SK-N-SH (cell line): ENCODE results near the gene MLIP. TPM values are rescaled to one million over a fixed set of nuclear protein-coding genes. Genes with fewer than 3 reads are reported as not detected.

Experiments used
- CTCF ChIA-PET: fragments of 300-600, 350-600 bp; formaldehyde crosslinking; extraction: SDS; loops from one replicate; lab custom pipeline; 2021; lab: Yijun Ruan, JAX
- POLR2A ChIA-PET: fragments of 350-600 bp; sonication (Branson Sonifier 250); formaldehyde crosslinking; extraction: SDS; loops from one replicate; lab custom pipeline; 2020; ENCODE audit warnings: antibody characterized with exemption, inconsistent platforms; lab: Yijun Ruan, JAX
- DNase-seq: peaks from one replicate; pipeline ENCODE4 v3.0.0; 2012
- H2AFZ ChIP-seq: fragments of 200-600 bp; sonication (generic); 2 replicates; pipeline ENCODE4 v1.8.1; 2016; ENCODE audit warnings: antibody characterized with exemption, mild to moderate bottlenecking, low read depth
- H3F3A ChIP-seq: fragments of 200-600 bp; sonication (generic); replicated peaks from 2 replicates; pipeline ENCODE3; 2016; ENCODE audit warnings: antibody characterized with exemption, mild to moderate bottlenecking; ENCODE audit not compliant: insufficient read depth
- H3K27ac ChIP-seq, 2 experiments: fragments of 200-500 bp in 1 of 2; fragments of 200-600 bp in 1 of 2; sonication (Bioruptor generic) in 1 of 2; sonication (generic), shearing (Covaris generic) in 1 of 2; 2 replicates each; pipeline versions ENCODE4 v1.5.1 to v1.6.1; 2014 to 2016; ENCODE audit warnings: low read depth in 2 of 2, inconsistent platforms in 1 of 2, low read length in 1 of 2, mild to moderate bottlenecking in 1 of 2, mixed read lengths in 1 of 2
- H3K27me3 ChIP-seq: fragments of 200-600 bp; sonication (generic), shearing (Covaris generic); 2 replicates; pipeline ENCODE4 v1.6.1; 2016; ENCODE audit warnings: mixed run types; ENCODE audit not compliant: insufficient read depth
- H3K36me3 ChIP-seq, 2 experiments: fragments of 200-500 bp in 1 of 2; fragments of 200-600 bp in 1 of 2; sonication (Bioruptor generic) in 1 of 2; sonication (generic) in 1 of 2; replicated peaks in 1 of 2; 2 replicates each; pipeline versions ENCODE3 to v1.5.1; 2014 to 2016; ENCODE audit warnings: low read length in 1 of 2, mild to moderate bottlenecking in 1 of 2; ENCODE audit not compliant: insufficient read depth in 2 of 2, control insufficient read depth in 1 of 2
- H3K4me1 ChIP-seq, 2 experiments: fragments of 200-500 bp in 1 of 2; fragments of 200-600 bp in 1 of 2; sonication (Bioruptor generic) in 1 of 2; sonication (generic), shearing (Covaris generic) in 1 of 2; 2 replicates each; pipeline versions ENCODE4 v1.5.1 to v1.6.1; 2014 to 2016; ENCODE audit warnings: low read depth in 1 of 2, low read length in 1 of 2, mixed run types in 1 of 2; ENCODE audit not compliant: insufficient read depth in 2 of 2, control insufficient read depth in 1 of 2
- H3K4me2 ChIP-seq: fragments of 200-600 bp; sonication (generic), shearing (Covaris generic); 2 replicates; pipeline ENCODE4 v1.6.1; 2017; ENCODE audit warnings: mixed run types
- H3K4me3 ChIP-seq, 2 experiments: fragments of 200-500 bp in 1 of 2; fragments of 200-600 bp in 1 of 2; sonication (Bioruptor generic) in 1 of 2; sonication (generic), shearing (Covaris generic) in 1 of 2; 2 replicates each; pipeline versions ENCODE4 v1.5.1 to v1.8.1; 2014 to 2016; ENCODE audit warnings: low read depth in 2 of 2, inconsistent platforms in 1 of 2, low read length in 1 of 2, mild to moderate bottlenecking in 1 of 2, mixed read lengths in 1 of 2, moderate library complexity in 1 of 2
- H3K79me2 ChIP-seq: fragments of 200-600 bp; sonication (generic); 2 replicates; pipeline ENCODE4 v1.8.1; 2017; ENCODE audit warnings: mild to moderate bottlenecking; ENCODE audit not compliant: insufficient read depth
- H3K9ac ChIP-seq: fragments of 200-600 bp; sonication (generic); 2 replicates; pipeline ENCODE4 v1.6.1; 2017; ENCODE audit warnings: mixed run types
- H3K9me2 ChIP-seq: fragments of 200-600 bp; sonication (generic); 2 replicates; pipeline ENCODE4 v1.6.1; 2017; ENCODE audit warnings: mixed run types
- H3K9me3 ChIP-seq: fragments of 200-600 bp; sonication (generic); 2 replicates; pipeline ENCODE4 v1.6.1; 2017; ENCODE audit warnings: mixed run types, mild to moderate bottlenecking, moderate library complexity
- H4K20me1 ChIP-seq: fragments of 200-600 bp; sonication (generic); 2 replicates; pipeline ENCODE4 v1.6.1; 2017; ENCODE audit warnings: mild to moderate bottlenecking, mixed run types; ENCODE audit not compliant: insufficient read depth
- ELF1 ChIP-seq: IDR thresholded peaks from 2 replicates; pipeline ENCODE4 v1.4.0; 2012
- EZH2phosphoT487 ChIP-seq: fragments of 200-600 bp; sonication (generic); IDR thresholded peaks from 2 replicates; pipeline ENCODE4 v1.6.1; 2017; ENCODE audit warnings: low read depth, mixed run types, mild to moderate bottlenecking, antibody characterized with exemption, moderate library complexity, borderline replicate concordance
- FOXJ3 ChIP-seq: sonication (generic); formaldehyde crosslinking; IDR thresholded peaks from 2 replicates; pipeline ENCODE4 v1.5.1; 2020; ENCODE audit warnings: mild to moderate bottlenecking, missing genetic modification reagents
- GABPA ChIP-seq: IDR thresholded peaks from 2 replicates; pipeline ENCODE4 v1.4.0; 2012; ENCODE audit warnings: low read depth, mild to moderate bottlenecking
- GATA2 ChIP-seq: sonication (generic); formaldehyde crosslinking; IDR thresholded peaks from 2 replicates; pipeline ENCODE4 v1.5.0; 2020; ENCODE audit warnings: mild to moderate bottlenecking, missing genetic modification reagents
- IRF3 ChIP-seq: fragments of 150-350 bp; IDR thresholded peaks from 2 replicates; pipeline ENCODE4 v1.6.1; 2016; ENCODE audit warnings: mild to moderate bottlenecking, low read depth, low read length
- JUND ChIP-seq: IDR thresholded peaks from 2 replicates; pipeline ENCODE4 v1.4.0; 2012
- MEF2A ChIP-seq: IDR thresholded peaks from 2 replicates; pipeline ENCODE4 v1.4.0; 2012; ENCODE audit warnings: low read depth, borderline replicate concordance
- NFIC ChIP-seq: IDR thresholded peaks from 2 replicates; pipeline ENCODE4 v1.4.0; 2012; ENCODE audit warnings: borderline replicate concordance
- PBX3 ChIP-seq: IDR thresholded peaks from 2 replicates; pipeline ENCODE4; 2012
- POLR2AphosphoS5 ChIP-seq: IDR thresholded peaks from 2 replicates; pipeline ENCODE4 v1.6.1; 2012; ENCODE audit warnings: low read depth, low read length
- RCOR1 ChIP-seq: fragments of 150-350 bp; IDR thresholded peaks from 2 replicates; pipeline ENCODE4 v1.6.1; 2017; ENCODE audit warnings: antibody characterized with exemption, low read length
- RFX5 ChIP-seq: IDR thresholded peaks from 2 replicates; pipeline ENCODE4 v1.6.1; 2012; ENCODE audit warnings: mild to moderate bottlenecking, improper control_type of control experiment, low read length
- SIN3A ChIP-seq: IDR thresholded peaks from 2 replicates; pipeline ENCODE4 v1.6.1; 2012; ENCODE audit warnings: low read depth, mild to moderate bottlenecking, low read length, moderate library complexity, borderline replicate concordance
- TAF1 ChIP-seq: IDR thresholded peaks from 2 replicates; pipeline ENCODE4 v1.6.1; 2012; ENCODE audit warnings: low read depth, mild to moderate bottlenecking, low read length, moderate library complexity, borderline replicate concordance
- TCF12 ChIP-seq: IDR thresholded peaks from 2 replicates; pipeline ENCODE4 v1.4.0; 2012
- TEAD4 ChIP-seq: IDR thresholded peaks from 2 replicates; pipeline ENCODE4 v1.4.0; 2012; ENCODE audit warnings: mild to moderate bottlenecking, borderline replicate concordance; ENCODE audit not compliant: insufficient read depth
- USF1 ChIP-seq: IDR thresholded peaks from 2 replicates; pipeline ENCODE4 v1.4.0; 2012; ENCODE audit warnings: low read depth, borderline replicate concordance
- ZBTB33 ChIP-seq: IDR thresholded peaks from 2 replicates; pipeline ENCODE4 v1.4.0; 2012; ENCODE audit warnings: low read depth, borderline replicate concordance
- WGBS: methylation state at CpG from one replicate; pipeline ENCODE4 v1.1.6; 2017; ENCODE audit warnings: low lambda C conversion rate; 5-methylcytosine and 5-hydroxymethylcytosine counted together
- polyA plus RNA-seq, 3 experiments: library from polyadenylated mRNA; depleted of rRNA; stranded (reverse); fragments of >200 nt; gene quantifications; 2 replicates each; pipeline ENCODE4 v1.2.3, GENCODE V29; 2012
- TF ChIP-seq, protein P1 (sequence below): fragments of 150-350 bp; IDR thresholded peaks from 2 replicates; pipeline ENCODE4 v1.6.1; 2017; ENCODE audit warnings: antibody characterized with exemption, low read length, low read depth, borderline replicate concordance

The MLIP gene
- polyA plus RNA-seq, 1 of the 3 experiments (the other 2 are of a cell fraction), result not detected

DNA sequence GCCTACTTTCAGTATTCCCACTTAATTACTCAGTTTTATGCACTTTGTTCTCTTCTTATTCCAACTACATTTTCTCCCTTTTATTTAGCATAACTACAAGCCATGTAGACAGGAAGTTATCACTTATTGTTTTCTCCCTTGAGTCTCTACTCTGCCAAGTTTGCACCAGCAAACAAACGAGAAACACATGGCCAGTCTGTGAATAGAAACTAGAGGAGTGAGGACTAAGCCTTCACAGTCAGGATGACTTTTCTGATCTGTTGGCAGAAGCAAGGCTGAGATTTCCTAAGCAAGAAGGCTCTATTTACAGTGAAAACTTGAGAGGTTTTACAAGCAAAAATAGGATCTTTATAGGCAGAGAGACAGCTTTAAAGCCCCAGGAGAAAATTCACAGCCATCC, 127.2 kb downstream of the MLIP start:
- CTCF ChIA-PET, result no interaction called here
- H3K79me2 ChIP-seq, result no peaks in the 10 kb centered on the region
- H4K20me1 ChIP-seq, result no peaks in the 10 kb centered on the region
- H3K9me2 ChIP-seq, result no peaks in the 10 kb centered on the region
- 4% methylated on average over 1 of the region's 1 CpG for WGBS
- peaks cover 0 to 3% of the 10 kb centered on the region in 2 experiments; a peak in 1 of 4 replicates for H3K4me1 ChIP-seq
- TF ChIP-seq TCF12 (peak; percentile 66), USF1 (no peak)
- TF ChIP-seq, all 33 proteins: peak for 1
- H2AFZ ChIP-seq, result no peak overlapping the region
- no peaks in the 10 kb centered on the region for H3K36me3 ChIP-seq
- no peak overlapping the region for H3K4me3 ChIP-seq
- peaks cover 4% of the 10 kb centered on the region; the same call in 1 of the 2 replicates for H3K27me3 ChIP-seq
- DNase-seq, result no peak
- peaks cover 4% of the 10 kb centered on the region for H3F3A ChIP-seq
- H3K9ac ChIP-seq, result no peak overlapping the region
- no peaks in the 10 kb centered on the region for H3K9me3 ChIP-seq
- peak overlapping the region; percentile 37 to 90; a peak in 2 of 4 replicates for H3K27ac ChIP-seq
- H3K4me2 ChIP-seq, result peak overlapping the region; percentile 25; the same call in 1 of the 2 replicates
- POLR2A ChIA-PET, result no interaction called here

DNA sequence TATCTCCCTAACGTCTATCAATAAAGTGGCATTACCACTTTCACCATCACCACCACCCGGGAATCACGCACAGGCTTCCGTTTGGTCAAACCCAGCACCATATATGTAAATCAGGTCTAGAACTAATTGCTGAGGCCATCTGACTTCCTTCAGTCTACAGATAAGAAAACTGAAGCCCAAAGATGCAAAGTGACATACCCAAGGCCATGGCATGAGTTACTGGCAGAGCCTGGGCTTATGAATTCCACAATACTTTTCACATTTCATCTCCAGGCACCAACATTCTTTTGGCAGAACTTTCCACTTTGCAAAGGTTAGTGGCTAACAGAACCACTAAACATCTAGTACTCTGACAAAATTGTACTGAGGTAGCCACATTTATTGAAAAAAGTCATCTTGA, 132.5 kb downstream of the MLIP start:
- CTCF ChIA-PET, result interaction anchor here (1.2 to 2.6 kb wide), 6 partner anchors 12 to 257 kb away, joined by 3 to 15 read pairs (median 6); no protein-coding TSS in a partner anchor
- WGBS, result 23% methylated on average over 4 of the region's 4 CpGs
- TF ChIP-seq GABPA (no peak), GATA2 (CRISPR knock-in tag) (no peak), NFIC (no peak), TCF12 (no peak), TEAD4 (no peak), IRF3 (no peak), RCOR1 (no peak), JUND (no peak), EZH2phosphoT487 (no peak), TAF1 (no peak), MEF2A (no peak), SIN3A (no peak), RFX5 (no peak), PBX3 (no peak), ELF1 (no peak), POLR2AphosphoS5 (no peak), FOXJ3 (CRISPR knock-in tag) (no peak), ZBTB33 (no peak)
- TF ChIP-seq, protein P1, sequence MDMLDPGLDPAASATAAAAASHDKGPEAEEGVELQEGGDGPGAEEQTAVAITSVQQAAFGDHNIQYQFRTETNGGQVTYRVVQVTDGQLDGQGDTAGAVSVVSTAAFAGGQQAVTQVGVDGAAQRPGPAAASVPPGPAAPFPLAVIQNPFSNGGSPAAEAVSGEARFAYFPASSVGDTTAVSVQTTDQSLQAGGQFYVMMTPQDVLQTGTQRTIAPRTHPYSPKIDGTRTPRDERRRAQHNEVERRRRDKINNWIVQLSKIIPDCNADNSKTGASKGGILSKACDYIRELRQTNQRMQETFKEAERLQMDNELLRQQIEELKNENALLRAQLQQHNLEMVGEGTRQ, result no peak

More for the DNA sequence above, 132.5 kb downstream of the MLIP start:
- Histone ChIP-seq H3K9me2 (no peaks in the 10 kb centered on the region), H3K27ac (peak overlapping the region in 1 of 2 experiments; percentile 36; a peak in 1 of 4 replicates), H3K9ac (no peak overlapping the region), H3K4me2 (no peak overlapping the region), H3K4me1 (no peaks in the 10 kb centered on the region; a peak in 1 of 4 replicates), H3K4me3 (no peak overlapping the region), H3K27me3 (peaks cover 4% of the 10 kb centered on the region; the same call in 1 of the 2 replicates), H4K20me1 (no peaks in the 10 kb centered on the region), H3F3A (no peaks in the 10 kb centered on the region), H3K36me3 (peaks cover 0 to 5% of the 10 kb centered on the region in 2 experiments), H3K79me2 (no peaks in the 10 kb centered on the region), H2AFZ (no peak overlapping the region), H3K9me3 (no peaks in the 10 kb centered on the region)
- no peak for DNase-seq
- POLR2A ChIA-PET, result no interaction called here
